Hippocampal formation (tissue), 2 donors: Measurements from ENCODE around the gene PEX10.

Experiments
- DNase-seq, 2 donors: peaks; one replicate each; lab custom pipeline; 2025; lab: John Stamatoyannopoulos, UW

The PEX10 gene

DNA sequence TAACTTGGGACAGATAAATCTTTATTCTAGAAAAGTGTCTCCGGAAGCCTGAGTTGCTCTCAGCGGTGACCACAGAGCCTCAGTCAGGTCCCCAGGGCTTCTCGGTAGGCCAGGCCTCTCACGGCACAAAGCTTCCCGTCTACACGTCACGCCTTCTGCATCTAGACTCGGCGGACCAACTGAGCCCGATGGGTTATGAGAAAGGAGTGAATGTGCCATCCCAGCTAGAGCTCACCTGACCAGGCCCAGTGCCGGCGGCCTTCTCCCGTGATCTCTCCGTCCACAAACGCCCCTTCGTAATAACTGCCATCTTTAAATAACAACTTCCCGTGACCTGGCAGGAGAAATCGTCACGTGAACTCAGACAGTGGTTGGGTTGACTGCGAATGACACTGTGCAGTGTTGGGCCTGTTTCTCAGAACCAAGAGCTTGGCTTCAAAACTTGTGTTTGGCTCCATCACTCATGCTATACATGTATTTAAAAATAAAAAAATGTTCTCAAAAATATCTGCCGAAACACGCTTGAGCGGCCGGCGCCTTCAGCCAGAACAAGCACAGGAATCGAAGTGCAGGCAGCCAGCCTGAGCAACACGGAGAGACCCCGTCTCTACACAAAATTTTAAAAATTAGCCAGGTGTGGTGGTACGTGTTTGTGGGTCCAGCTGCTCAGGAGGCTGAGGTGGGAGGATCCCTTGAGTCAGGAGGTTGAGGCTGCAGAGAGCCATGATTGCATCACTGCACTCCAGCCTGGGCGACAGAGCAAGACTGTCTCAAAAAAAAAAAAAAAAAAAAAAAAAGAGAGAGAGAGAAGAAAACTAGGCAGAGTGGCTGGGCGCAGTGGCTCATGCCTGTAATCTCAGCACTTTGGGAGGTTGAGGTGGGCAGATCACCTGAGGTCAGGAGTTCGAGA, 24.1 kb downstream of the PEX10 start:
- DNase-seq, result no peak

DNA sequence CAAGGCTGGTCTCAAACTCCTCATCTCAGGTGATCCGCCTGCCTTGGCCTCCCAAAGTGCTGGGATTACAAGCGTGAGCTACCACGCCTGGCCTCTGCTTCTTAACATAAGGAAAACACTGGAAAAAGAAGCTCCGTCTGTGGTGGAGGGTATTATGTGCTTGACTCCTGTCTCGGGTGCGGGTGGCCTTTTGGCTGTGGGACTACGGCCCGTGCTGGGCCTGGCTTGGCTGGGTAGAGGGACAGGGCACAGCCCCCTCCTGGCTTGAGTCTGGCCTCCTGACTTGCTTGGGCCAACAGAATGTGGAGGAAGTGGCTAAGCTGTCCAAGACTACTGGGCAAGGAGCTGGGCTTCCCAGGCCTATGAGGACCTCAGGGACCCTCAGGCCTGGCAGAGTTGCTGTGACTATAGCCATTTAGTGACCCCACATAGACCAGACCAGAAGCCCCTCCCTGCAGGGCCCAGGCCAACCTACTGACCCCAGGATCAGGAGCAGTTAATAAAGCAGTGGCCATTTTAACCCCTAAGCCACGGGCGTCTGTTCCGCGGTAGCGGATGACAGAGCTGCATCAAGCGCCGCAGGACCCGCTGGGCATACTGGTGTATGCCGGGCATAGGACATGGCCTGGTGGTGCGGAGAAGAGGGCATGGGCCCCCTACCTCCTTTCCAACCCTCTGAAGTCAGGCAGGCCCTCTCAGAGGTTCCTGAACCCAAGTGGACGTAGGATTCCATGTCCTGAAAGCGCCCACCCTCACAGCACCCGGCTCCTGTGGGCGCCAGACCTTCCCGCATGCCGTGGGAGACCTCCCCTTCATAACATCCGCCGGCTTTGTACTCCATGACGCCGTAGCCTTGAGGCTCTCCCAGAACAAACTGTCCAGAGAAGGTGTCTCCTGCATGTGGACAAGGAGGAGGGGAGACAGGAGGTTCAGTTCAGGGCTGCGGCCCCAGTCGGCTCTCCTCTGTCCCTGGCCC, 25.4 kb downstream of the PEX10 start:
- DNase-seq, result no peak

DNA sequence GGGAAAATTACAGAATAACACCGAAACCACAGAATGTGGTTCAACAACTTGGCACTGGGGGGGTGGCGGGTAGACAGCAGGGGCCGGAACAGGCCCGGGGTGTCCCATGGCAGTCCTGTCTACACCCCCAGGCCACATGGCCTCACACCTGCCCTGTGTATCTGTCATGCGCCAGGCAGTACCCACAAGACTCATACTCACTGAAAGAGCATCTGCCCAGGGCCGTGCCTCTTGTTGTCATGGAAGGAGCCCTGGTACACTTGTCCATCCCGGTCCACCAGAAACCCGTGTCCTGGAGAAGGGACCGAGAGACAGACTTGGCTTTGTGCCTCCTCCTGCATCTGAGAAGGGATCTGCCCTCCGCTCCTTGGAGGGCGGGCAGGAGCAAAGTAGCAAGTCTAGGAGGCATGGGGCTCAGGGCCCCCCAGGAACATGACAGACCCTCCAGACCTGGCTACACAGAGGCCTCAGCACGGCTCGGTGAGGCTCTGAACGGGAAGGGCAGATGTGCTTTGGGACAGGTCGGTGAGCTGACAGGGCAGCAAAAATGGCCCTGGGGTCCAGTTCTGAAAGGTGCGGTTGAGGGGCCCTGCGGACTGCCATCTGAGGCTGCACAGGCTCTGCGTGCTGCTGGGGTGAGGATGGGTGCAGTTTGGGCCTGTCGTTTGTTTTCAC, 26.6 kb downstream of the PEX10 start:
- no peak for DNase-seq

GRCh38 chr1:2384941-2385481, 27.4 kb downstream of the PEX10 start:
- DNase-seq, result no peak

- no peak for DNase-seq
These were observed 28.1 kb downstream of the PEX10 start for GRCh38 chr1:2384130-2384860.

- no peak for DNase-seq
These were observed 28.8 kb downstream of the PEX10 start for GRCh38 chr1:2383576-2383975.

DNA sequence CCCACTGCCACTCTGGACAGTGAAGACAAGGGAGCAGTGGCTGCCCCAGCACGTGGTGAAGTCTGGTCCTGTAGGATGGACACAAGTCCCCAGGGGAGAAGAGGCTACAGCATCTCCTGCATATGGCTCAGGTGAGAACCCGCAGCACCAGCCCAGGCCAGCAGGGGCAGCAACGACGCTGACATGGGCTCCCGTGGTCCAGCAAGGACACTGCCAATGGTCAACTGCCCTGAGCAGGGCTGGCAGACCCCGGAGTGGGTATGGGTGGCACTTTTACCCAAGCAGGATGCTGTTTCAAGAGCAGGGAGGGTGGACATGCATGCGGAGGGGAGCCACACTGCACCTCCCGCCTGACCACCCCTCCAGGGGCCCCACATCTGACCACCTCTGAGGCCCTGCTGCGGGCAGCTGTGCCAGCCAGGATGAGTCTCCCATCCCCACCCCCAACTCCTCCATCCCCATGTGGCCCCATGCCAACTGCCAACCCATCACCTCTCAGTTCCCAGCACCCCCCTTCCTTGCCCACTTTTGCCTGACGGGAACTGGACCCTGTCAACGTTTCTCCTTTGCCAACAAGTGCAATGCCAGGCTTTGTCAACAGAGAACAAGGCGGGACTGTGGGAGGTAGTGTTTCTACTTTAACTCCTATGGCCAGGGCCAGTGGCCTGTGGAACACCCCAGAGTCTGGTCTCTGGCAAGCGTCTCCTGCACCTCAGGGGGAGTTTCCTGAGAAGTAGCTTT, 29.6 kb downstream of the PEX10 start:
- no peak for DNase-seq

DNA sequence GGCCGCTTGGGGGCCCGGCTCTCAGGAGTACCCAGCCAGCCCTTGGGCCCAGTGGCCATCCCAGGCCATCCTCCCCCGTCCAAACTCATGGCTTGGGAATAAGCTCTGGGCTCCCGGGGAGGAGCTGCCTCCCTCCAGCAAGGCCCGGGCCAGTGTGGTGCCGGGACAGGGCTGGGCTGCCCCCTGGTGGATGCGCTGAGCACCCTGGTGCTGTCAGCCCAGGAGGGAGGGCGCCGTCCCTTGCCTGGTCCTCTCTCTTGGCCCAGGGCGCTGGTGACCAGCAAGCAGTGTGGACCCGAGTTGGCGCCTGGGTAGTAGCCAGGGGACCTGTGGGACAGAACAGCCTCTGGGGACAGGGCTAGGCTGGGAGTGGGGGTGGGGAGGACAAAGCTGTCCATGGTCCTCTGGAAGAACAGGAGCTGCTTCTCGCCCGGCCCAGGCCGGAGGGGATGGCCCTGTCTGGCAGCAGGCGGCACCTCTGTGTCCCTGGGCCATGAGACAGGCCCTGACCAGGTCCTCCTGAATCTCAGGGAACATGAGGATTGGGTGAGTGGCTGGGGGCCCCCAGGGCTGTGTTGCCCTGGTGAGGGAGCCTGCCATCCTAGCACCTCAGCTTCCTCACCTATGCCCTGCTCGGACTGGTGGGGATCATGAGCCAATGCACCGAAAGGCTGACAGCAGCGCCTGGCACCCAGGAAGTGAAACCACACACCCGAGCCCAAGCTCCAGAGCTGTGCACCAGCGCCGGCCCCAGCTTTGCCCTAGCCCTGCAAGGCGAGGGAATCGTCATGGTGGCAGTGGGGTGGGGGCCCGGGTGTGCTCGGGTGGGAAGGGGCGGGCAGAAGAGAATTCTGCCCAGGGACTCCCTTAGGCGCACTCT, 30.4 kb downstream of the PEX10 start:
- DNase-seq, result peak; percentile 43 to 63

GRCh38 chr1:2380816-2381591, 31.4 kb downstream of the PEX10 start:
- DNase-seq, result no peak

DNA sequence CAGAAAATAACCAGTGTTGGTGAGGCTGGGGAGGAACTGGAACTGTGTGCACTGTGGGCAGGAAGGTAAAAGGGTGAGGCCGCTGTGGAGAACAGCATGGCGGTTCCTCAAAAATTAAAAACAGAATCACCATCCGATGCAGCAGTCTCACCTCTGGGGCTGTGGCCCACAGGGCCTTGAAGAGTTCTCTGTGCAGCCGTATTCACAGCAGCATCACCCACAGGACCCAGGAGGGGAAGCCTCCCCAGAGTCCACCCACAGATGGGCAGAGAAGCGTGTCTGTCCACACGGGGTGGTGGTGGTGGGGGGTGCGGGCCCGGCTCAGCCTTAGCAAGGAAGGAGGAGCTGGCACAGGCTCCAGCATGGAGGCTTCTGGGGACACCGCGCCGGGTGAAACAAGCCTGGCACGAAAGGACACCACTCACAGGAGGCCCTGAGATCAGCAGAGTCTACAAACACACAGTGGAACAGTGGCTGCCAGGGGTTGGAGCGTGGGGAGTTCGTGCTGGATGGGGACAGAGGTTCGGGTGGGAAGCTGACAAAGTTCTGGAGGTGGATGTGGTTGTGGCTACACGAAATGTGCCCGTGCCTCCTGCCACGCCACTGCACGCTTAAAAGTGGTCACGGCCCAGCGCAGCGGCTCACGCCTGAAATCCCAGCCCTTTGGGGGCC, 32.5 kb downstream of the PEX10 start:
- DNase-seq, result no peak

DNA sequence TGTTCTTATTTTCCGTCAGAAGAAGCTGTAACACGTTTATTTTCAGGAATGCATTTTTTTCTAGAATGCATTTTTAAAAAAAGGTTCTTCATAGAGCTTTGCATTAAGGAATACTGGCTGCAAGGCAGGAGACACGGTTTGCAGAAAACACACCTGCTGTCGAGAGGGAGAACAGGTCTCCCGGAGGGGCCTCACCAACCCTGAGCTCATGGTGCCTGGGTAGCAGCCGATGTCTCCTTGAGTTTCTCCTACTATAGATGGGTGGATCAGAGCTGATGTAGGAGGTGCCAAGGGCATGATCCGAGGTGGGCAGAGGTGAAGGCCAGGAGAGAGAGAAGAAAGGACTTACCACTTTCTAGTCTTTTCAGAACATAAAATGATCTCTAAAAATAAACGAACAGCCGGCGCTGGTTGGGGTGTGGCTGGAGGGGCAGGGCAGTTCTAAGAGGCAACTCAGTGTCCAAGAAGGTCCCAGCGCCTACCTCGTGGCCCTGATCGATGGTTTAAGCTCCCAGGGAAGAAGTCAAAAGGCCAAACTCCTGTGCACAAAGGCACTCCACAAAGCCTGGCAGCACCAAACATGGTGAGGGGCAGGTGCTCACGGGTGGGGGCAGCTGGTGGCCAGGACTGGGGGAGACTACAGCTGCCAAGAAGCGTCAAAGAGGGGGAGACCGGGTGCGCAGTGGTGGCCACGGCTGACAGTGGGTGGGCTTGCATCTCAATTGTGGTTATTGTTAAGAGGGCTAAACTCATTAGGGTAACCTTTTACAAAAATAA, 33.2 kb downstream of the PEX10 start:
- no peak for DNase-seq

DNA sequence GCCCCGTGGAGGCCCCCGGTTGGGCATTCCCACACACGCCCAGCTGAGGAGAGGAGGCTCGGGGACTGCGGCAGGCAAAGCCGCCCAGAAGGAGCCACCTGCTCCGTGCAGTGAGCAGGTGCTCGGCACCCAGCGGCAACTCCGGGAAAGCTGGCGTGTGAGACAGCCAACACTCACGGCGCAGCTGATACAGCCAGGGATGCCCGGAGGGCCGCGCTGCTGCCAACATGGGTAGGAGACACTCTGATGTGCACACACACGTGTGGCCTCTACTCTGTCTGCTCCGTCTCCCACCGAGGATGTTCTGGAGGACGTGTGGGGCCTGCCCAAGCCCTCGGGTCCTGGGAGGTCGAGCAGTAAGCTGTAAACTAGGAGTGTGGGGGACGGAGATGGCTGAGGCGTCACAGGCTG, 33.9 kb downstream of the PEX10 start:
- DNase-seq, result no peak

DNA sequence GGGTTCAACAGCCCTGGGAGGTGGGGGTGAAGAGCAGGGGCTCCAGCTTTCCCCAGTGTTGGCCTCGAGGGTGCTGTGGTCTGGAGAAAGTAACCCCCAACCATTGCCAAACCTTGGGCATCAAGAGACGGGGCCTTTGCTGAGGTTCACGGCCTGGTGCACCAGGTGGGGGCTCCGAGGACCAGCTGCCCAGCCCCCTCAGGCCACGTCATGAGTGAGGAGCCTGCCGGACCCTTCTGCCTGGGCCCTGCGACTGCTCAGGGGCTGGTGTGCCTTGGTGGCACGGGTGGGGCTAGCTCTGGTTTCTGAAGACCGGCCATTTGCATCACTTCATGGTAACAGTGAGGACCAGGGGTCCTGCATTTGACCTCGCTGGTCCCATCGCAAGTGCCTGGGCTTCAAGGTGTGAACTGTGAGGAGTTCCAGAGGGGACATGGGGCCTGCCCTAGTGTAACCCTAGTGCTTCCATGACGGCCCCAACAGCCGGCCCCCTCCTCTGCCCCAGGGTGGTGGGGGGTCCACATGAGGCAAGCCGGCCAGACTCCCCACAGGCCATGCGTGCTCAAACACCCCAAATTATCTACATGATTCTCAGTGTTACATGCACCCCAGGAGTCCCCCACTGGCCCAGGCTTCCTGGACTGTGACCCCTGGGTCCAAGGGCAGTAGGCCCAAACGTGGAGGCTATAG, 34.5 kb downstream of the PEX10 start:
- DNase-seq, result no peak

GRCh38 chr1:2376931-2377672, 35.3 kb downstream of the PEX10 start:
- no peak for DNase-seq

GRCh38 chr1:2376261-2376741, 36.1 kb downstream of the PEX10 start:
- no peak for DNase-seq

DNA sequence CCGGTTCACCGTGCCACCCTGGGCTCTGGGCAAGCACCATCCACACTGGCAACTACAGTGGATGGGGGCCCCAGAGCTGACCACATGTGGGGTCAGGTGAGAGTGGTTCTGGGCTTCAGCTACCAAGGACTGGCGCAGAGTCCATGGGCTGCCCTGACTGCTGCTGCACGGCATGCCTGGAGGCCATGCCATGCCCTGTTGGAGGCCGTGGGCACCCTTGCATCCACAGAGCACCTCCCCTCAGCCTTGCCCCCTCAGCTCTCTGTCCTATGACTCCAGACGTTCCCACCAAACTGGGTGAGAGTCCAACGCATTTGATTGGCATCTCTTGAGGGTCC, 36.5 kb downstream of the PEX10 start:
- DNase-seq, result no peak
